Measurements from ENCODE around the gene TRIM51. TPM values are rescaled to one million over a fixed set of nuclear protein-coding genes. Genes with fewer than 3 reads are reported as not detected.

The TRIM51 gene
- total and polyA plus RNA-seq, 2 of the 4 experiments (the other 2 are of a cell fraction), result not detected

- Histone ChIP-seq H2BK5ac (ENCODE audit: low read depth, low read length, poor library complexity, severe bottlenecking) (no peak within 1 kb of the TSS), H3K9ac (ENCODE audit: low read depth, low read length) (no peak within 1 kb of the TSS), H3K4me1 (ENCODE audit: control insufficient read depth, insufficient read depth, low read length) (no peaks in the 10 kb centered on the region), H2BK15ac (ENCODE audit: low read depth, low read length) (no peak within 1 kb of the TSS), H3K27me3 (ENCODE audit: control insufficient read depth, insufficient read depth, low read length) (no peaks in the 10 kb centered on the region), H4K20me1 (ENCODE audit: insufficient read depth, low read length) (no peaks in the 10 kb centered on the region), H2BK20ac (ENCODE audit: low read depth, low read length) (no peak within 1 kb of the TSS), H3K36me3 (ENCODE audit: control insufficient read depth, insufficient read depth, low read length) (no peaks in the 10 kb centered on the region), H3K4me3 (ENCODE audit: insufficient read depth, low read depth, low read length) (no peak within 1 kb of the TSS), H3K18ac (ENCODE audit: low read depth, low read length) (no peak within 1 kb of the TSS), H4K91ac (ENCODE audit: insufficient read depth, low read depth, low read length) (no peak within 1 kb of the TSS), H3K9me1 (ENCODE audit: insufficient read depth, low read length) (no peaks in the 10 kb centered on the region), H3K27ac (ENCODE audit: insufficient read depth, low read length) (no peak within 1 kb of the TSS), H2AK5ac (ENCODE audit: low read depth, low read length) (no peak within 1 kb of the TSS), H3K9me3 (ENCODE audit: control insufficient read depth, insufficient read depth, low read length) (0 out of 2 replicates have a peak, but pooled peaks cover 6% of the 10 kb centered on the region), H2BK120ac (ENCODE audit: low read depth, low read length) (no peak within 1 kb of the TSS), H4K5ac (ENCODE audit: low read depth, low read length) (no peak within 1 kb of the TSS), H3K79me1 (ENCODE audit: low read depth in 1 of 2, low read length in 2 of 2) (no peaks in the 10 kb centered on the region), H3K4me2 (ENCODE audit: low read depth, low read length) (no peak within 1 kb of the TSS), H3K14ac (replicated peaks; ENCODE audit: low read depth, low read length) (no peak within 1 kb of the TSS), H2AFZ (replicated peaks; ENCODE audit: low read length, poor library complexity) (no peak within 1 kb of the TSS), H3K23ac (ENCODE audit: low read depth, low read length) (no peak within 1 kb of the TSS), H3K4ac (ENCODE audit: low read depth, low read length) (no peak within 1 kb of the TSS), H4K8ac (ENCODE audit: low read depth in 2 of 2, low read length in 2 of 2) (no peak within 1 kb of the TSS), H3K56ac (ENCODE audit: extremely low read depth, insufficient read depth, low read length) (no peak within 1 kb of the TSS), H2AK9ac (replicated peaks; ENCODE audit: low read depth, low read length, poor library complexity) (no peak within 1 kb of the TSS)
- POLR2A ChIA-PET (ENCODE audit: unreplicated experiment), result no interaction called here
- CTCF ChIA-PET, result no interaction called here
- intact Hi-C loops (cut with micrococcal nuclease) (no loop called here), dilution Hi-C loops (cut with HindIII; ENCODE audit: low sequenced_read_pairs, unreplicated experiment) (no loop called here), in situ Hi-C loops (cut with MboI; ENCODE audit: low sequenced_read_pairs) (no loop called here)
- no CpG with 5 or more reads among the region's 3 CpGs for WGBS, 2 experiments (ENCODE audit: extremely low coverage in 2 of 2, insufficient read length in 1 of 2)
- TF ChIP-seq MXI1 (IDR thresholded peaks at IDR 0.05; ENCODE audit: borderline replicate concordance, low read depth, low read length) (no peak), CHD1 (IDR thresholded peaks at IDR 0.05; ENCODE audit: low read depth, low read length) (no peak), FOS (IDR thresholded peaks at IDR 0.05; ENCODE audit: low read depth, low read length) (no peak), RFX5 (IDR thresholded peaks at IDR 0.05; ENCODE audit: low read depth, low read length) (no peak), POLR2A (IDR thresholded peaks at IDR 0.05; ENCODE audit: low read depth, low read length) (no peak), ELK1 (IDR thresholded peaks at IDR 0.05; ENCODE audit: borderline replicate concordance, low read depth, low read length) (no peak), NFE2L2 (IDR thresholded peaks at IDR 0.05; ENCODE audit: low read depth, low read length) (no peak), SMC3 (IDR thresholded peaks at IDR 0.05; ENCODE audit: low read depth, low read length) (no peak)
- no peak for ATAC-seq (ENCODE audit: low read depth)
- no peak for DNase-seq
- BruUV-seq (replicated peaks), result no TSS peak
These were observed 44.6 kb upstream of the TRIM51 start, which contains the start of gene OR5D16 for GRCh38 chr11:55838452-55838851. Gene OR5D16, plus strand, starts transcription at chr11:55838752. Its CDS starts 0 bp downstream, at chr11:55838752.
